ENCODE data around the gene RAD51D.

GRCh38 chr17:35088881-35089585, 30.6 kb downstream of the RAD51D start:
- TF ChIP-seq POLR2A (IDR thresholded peaks at IDR 0.05; ENCODE audit: low read length) (no peak), RFX5 (IDR thresholded peaks at IDR 0.05) (no peak), EP300 (IDR thresholded peaks at IDR 0.05) (no peak)
